Measurements from ENCODE around the gene SLC36A2.
"Not testable (repeated sequence)": the region's sequence is repeated elsewhere in the genome, so short reads cannot be mapped to it uniquely, and the experiment has no call there.

SLC36A2 gene

GRCh38 chr5:151328734-151329133 is 18.6 kb downstream of the SLC36A2 start:
- no peak overlapping the region for H3K27ac ChIP-seq
- no peak overlapping the region for H3K4me3 ChIP-seq

DNA sequence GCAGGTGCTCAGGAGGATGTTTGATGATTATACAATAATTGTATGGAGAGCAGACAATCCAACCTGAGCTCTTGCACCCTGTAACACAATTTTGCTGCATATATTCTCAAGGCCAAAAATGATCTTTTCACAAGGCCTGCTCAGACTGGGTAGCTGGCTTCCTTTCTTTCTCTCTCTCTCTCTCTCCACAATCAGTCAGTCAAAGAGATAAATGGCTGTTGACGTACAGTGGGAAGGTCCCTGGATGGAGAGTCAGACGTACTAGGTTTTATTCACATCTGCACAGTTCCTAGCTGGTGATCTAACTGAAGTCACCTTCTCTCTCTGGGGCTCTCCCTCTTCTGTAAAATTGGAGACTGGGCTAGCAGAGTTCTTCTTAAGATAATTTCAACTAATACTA is 19.8 kb downstream of the SLC36A2 start:
- no peak overlapping the region for H3K4me3 ChIP-seq
- no peak overlapping the region for H3K27ac ChIP-seq

GRCh38 chr5:151326266-151326665 is 21.1 kb downstream of the SLC36A2 start:
- Histone ChIP-seq H3K27ac (no peak overlapping the region), H3K4me3 (no peak overlapping the region)

DNA sequence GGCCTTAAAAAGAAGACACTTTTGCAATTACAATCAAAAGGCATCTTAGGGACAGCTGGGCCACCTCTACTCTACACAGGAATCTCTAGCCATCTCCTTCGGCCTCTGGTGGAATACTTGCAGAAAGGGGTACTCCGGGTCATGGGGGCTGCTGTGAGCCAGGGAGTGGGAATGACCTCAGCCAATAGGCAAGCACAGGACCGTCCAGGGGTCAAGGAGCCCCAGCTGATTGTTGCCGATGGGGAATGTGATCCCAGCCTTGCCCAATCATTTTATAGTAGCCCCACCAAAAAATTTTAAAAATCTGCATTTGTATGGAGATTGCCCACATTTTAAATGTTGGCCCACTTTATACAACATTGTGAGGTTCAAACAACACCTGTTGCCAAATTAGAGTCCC is 26.9 kb downstream of the SLC36A2 start:
- H3K27ac ChIP-seq, result no peak overlapping the region

DNA sequence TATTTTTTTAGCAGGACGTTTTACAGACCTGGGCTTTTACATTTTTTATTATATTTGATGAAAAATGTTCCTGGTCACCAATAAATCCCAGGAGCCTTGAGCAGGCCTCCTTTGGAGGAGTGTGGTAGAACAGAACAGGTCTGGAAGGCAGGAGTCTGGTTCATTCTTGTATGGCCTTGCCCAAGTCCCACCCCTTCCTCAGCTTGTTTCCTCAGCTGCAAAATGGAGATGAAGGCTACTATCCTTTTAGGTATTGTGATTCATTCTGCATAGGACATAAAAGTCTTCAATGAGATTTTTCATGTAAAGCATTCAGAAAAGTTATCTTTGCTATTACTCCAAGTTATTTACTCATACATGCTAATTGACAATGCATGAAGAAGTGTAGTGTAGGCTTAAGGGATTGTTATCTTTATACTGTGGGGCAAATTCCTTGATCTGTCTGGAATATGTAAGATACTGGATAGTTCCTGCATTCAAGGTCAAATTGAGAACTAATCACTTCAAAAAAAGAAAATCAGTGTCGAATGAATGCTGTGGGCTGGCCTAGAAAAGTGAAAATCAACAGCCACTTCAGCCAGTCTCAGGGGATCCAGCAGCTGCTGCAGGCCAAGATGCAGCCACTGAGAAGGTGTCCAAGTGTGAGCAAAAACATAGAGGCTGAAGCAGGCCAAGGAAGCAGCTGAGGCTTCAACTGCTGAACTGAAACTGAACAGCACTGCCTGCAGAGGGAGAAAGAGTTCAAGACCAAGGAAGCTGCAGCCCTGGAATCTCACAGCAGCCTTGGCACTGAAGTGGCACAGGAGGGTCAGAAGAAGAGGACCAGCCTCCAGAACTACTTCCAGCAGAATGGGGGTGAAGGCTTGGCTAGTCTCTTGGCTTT is 28.3 kb downstream of the SLC36A2 start:
- Histone ChIP-seq H3K4me3 (no peak overlapping the region), H3K27ac (no peak overlapping the region)

More for the DNA sequence above, 26.9 kb downstream of the SLC36A2 start:
- H3K4me3 ChIP-seq, result no peak overlapping the region

- Histone ChIP-seq H3K4me3 (no peak overlapping the region), H3K27ac (no peak overlapping the region)
Measured at GRCh38 chr5:151317871-151318270, 29.5 kb downstream of the SLC36A2 start.

DNA sequence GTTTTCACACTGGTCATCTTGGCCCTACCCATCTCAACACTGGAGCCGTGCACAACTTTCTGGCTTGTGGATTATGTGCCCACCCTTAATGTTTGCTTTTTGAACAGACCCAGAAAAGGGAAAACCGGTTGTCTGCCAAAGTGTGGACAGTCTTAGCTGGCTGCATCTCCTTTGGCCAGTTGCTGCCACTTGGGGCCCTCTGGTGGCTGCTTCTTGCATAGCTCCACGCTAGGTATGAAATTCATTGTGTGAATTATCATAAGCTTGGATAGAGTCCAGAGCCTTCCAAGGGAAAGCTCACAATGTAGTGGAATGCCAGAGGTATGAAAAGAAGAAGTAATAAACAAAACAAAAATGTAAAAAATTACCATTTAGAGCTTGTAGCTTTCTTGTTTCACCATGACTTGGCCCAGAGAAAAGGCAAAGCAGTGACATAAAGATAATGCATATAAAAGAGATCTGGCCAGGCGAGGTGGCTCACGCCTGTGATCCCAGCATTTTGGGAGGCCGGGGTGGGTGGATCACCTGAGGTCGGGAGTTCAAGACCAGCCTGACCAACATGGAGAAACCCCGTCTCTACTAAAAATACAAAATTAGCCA is 31.3 kb downstream of the SLC36A2 start:
- Histone ChIP-seq H3K27ac (no peak overlapping the region), H3K4me3 (no peak overlapping the region)

- no peak overlapping the region for H3K27ac ChIP-seq
- no peak overlapping the region for H3K4me3 ChIP-seq
Measured at GRCh38 chr5:151313357-151313756, 34.0 kb downstream of the SLC36A2 start.

GRCh38 chr5:151312756-151313324 is 34.5 kb downstream of the SLC36A2 start:
- no peak overlapping the region for H3K27ac ChIP-seq
- H3K4me3 ChIP-seq, result no peak overlapping the region

- H3K27ac ChIP-seq, result no peak overlapping the region
- no peak overlapping the region for H3K4me3 ChIP-seq
Measured at GRCh38 chr5:151310932-151311331, 36.4 kb downstream of the SLC36A2 start.

DNA sequence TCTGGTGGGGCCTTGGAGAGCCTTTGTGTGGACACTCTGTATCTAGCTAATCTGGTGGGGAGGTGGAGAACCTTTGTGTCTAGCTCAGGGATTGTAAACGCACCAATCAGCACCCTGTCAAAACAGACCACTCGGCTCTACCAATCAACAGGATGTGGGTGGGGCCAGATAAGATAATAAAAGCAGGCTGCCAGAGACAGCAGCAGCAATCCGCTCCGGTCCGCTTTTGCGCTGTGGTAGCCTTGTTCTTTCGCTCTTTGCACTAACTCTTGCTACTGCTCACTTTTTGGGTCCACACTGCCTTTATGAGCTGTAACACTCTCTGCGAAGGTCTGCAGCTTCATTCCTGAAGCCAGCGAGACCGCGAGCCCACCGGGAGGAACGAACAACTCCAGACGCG is 37.5 kb downstream of the SLC36A2 start:
- H3K27ac ChIP-seq, H3K4me3 ChIP-seq: not testable (repeated sequence)

DNA sequence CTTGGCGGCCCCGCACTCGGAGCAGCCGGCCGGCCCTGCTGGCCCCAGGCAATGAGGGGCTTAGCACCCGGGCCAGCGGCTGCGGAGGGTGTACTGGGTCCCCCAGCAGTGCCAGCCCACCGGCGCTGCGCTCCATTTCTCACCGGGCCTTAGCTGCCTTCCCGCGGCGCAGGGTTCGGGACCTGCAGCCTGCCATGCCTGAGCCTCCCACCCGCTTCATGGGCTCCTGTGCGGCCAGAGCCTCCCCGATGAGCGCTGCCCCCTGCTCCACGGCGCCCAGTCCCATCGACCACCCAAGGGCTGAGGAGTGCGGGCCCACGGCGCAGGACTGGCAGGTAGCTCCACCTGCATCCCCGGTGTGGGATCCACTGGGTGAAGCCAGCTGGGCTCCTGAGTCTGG is 38.1 kb downstream of the SLC36A2 start:
- not testable (repeated sequence) for H3K27ac ChIP-seq, H3K4me3 ChIP-seq

DNA sequence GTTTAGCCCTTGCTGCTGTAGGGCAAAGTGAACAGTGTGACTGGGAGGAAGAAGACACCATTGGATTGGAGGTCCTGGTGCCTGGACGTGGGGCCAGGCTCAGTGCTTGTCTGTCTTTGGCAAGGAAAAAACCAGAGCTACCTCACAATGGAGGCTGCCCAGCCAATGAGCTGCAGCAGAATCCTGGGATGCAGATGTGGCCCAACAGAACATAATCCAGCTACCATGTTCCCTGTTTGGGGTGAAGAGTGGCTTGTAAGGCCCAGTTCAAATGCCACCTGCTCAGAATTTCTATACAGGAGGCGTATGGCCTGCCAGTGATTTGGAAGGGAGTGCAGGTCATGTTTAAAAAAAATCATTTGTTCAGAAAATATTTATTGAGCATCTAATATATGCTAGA is 43.7 kb downstream of the SLC36A2 start, which contains the start of gene SLC36A3:
Gene SLC36A3, minus strand, starts transcription at position 101 of the 400 bp plus-strand sequence. CDS start 412 bp downstream, outside the sequence.
- H3K27ac ChIP-seq, result no peak within 1 kb of the TSS

GRCh38 chr5:151298063-151298855 is 49.1 kb downstream of the SLC36A2 start:
- H3K4me3 ChIP-seq, result no peak overlapping the region
- H3K27ac ChIP-seq, result no peak overlapping the region

More for the DNA sequence above, 43.7 kb downstream of the SLC36A2 start, which contains the start of gene SLC36A3:
- no peak within 1 kb of the TSS for H3K4me3 ChIP-seq

DNA sequence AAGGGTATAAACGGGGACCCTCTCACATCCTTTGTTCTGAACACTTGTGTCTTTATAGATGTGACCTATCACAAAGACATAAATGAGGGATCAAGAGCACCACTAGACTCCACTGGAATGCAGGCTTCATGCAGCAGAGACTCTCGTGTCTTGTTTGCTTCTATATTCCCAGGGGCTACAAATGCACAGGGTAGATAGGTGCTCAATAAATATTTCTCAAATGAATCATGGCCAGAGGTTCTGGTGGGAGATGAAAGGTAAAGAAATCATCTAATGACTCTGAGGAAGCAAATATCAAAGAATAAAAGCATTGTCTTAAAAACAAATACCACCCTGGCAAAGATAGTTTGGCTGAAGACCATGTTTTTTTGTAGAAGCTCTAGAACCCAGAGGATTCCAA is 50.4 kb downstream of the SLC36A2 start:
- H3K27ac ChIP-seq, result no peak overlapping the region
- no peak overlapping the region for H3K4me3 ChIP-seq

DNA sequence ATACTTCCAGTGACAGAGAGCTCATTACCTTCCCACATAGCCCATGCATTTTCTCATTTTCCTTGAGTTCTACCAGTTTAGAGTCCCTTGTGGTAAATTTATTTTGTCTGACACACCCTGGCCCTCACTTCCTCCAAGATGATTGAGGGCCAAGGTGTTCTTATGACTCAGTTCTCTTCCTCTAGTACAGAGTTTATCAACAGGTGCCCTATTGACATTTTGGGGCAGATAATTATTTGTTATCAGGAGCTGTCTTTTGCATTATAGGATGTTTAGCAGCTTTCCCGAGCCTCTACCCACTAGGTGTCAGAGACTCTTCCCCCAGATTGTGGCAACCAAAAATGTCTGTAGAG is 50.9 kb downstream of the SLC36A2 start:
- Histone ChIP-seq H3K27ac (no peak overlapping the region), H3K4me3 (no peak overlapping the region)

DNA sequence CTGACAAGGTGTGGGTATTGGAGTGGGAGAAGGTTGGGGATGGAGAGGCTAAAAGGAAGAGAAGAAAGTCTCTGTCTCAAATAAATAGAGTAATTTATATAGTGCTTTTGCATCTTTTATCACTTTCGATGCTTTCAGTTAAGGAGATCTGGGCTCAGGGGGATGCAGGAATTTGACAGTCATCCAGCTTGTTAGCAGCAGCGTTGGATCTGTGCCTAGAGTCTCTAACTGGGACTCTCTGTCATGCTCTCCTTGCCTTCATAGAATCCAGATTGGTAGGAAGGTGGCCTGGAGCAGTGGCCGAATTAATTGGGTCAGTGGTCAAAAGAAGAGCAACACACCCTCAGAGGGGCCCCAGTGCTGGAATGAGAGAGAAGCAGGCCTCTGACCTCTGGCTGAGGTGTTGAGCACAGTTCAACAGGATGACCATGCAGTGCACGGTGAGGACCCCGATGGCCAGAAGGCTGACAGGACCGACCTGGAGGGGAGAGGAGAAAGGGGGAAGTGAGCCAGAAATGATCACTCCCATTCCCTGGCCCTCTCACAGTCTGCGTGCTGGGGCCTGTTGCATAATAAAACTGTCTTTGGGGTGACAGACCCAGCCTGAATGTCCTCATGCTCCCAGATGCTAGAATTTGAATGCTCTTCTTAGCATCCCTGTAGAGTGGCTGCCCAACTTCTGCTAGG is 51.4 kb downstream of the SLC36A2 start:
- no peak overlapping the region for H3K27ac ChIP-seq
- H3K4me3 ChIP-seq, result no peak overlapping the region

- no peak overlapping the region for H3K4me3 ChIP-seq
Measured at GRCh38 chr5:151295138-151295537, 52.2 kb downstream of the SLC36A2 start.

DNA sequence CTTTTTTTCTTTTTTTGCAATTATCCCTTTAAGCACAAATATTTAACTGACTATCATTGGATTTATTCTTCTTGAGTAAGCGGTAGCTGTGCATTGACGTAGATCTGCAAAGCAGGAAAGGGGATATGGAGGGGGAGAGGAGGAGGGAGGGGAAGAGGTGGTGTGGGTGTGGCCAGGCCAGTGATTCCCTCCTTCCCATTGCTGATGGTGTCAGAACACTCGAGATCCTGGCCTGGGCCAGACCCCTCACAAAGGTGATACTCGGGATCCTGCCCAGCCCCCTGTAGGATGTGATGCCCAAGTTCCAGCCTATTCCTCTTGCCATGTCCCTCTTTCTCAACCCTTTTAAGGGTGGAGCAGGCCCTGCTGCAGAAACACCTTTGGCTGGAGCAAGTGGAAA is 53.7 kb downstream of the SLC36A2 start:
- Histone ChIP-seq H3K27ac (no peak overlapping the region), H3K4me3 (no peak overlapping the region)

More at GRCh38 chr5:151295138-151295537, 52.2 kb downstream of the SLC36A2 start:
- no peak overlapping the region for H3K27ac ChIP-seq

- Histone ChIP-seq H3K27ac (no peak overlapping the region), H3K4me3 (no peak overlapping the region)
Measured at GRCh38 chr5:151288180-151288579, 59.2 kb downstream of the SLC36A2 start.
